ENCODE data around the gene GRM1. TPM values are rescaled to one million over a fixed set of nuclear protein-coding genes. Genes with fewer than 3 reads are reported as not detected.
A peak's percentile ranks its signal among the peaks of the same experiment; 100 is the strongest.

GRM1 gene
- total and polyA plus RNA-seq, 2 of the 4 experiments (the other 2 are of a cell fraction), result not detected

GRCh38 chr6:146433881-146434731, 405.2 kb downstream of the GRM1 start:
- no peaks in the 10 kb centered on the region for H3K36me3 ChIP-seq (ENCODE audit: control insufficient read depth, insufficient read depth, low read length)
- H3K9me3 ChIP-seq (ENCODE audit: control insufficient read depth, insufficient read depth, low read length), result no peaks in the 10 kb centered on the region
- no peak overlapping the region for H3K18ac ChIP-seq (ENCODE audit: low read depth, low read length)
- CTCF ChIA-PET, result no interaction called here
- no peak overlapping the region for H2BK15ac ChIP-seq (ENCODE audit: low read depth, low read length)
- no peak overlapping the region for H4K5ac ChIP-seq (ENCODE audit: low read depth, low read length)
- no TSS peak for BruUV-seq (replicated peaks)
- no peak for ATAC-seq (ENCODE audit: low read depth)
- intact Hi-C loops (cut with micrococcal nuclease) (no loop called here), dilution Hi-C loops (cut with HindIII; ENCODE audit: low sequenced_read_pairs, unreplicated experiment) (no loop called here), in situ Hi-C loops (cut with MboI; ENCODE audit: low sequenced_read_pairs) (no loop called here)
- H3K27me3 ChIP-seq (ENCODE audit: control insufficient read depth, insufficient read depth, low read length), result peaks cover 5% of the 10 kb centered on the region; the same call in 1 of the 2 replicates
- no peak overlapping the region for H2AK9ac ChIP-seq (replicated peaks; ENCODE audit: low read depth, low read length, poor library complexity)
- no peak overlapping the region for H3K4ac ChIP-seq (ENCODE audit: low read depth, low read length)
- H2BK5ac ChIP-seq (ENCODE audit: low read depth, low read length, poor library complexity, severe bottlenecking), result no peak overlapping the region
- H3K27ac ChIP-seq (ENCODE audit: insufficient read depth, low read length), result no peak overlapping the region
- no peak overlapping the region for H2BK120ac ChIP-seq (ENCODE audit: low read depth, low read length)
- H2BK20ac ChIP-seq (ENCODE audit: low read depth, low read length), result no peak overlapping the region
- H4K20me1 ChIP-seq (ENCODE audit: insufficient read depth, low read length), result no peaks in the 10 kb centered on the region
- DNase-seq, result no peak
- no peaks in the 10 kb centered on the region for H3K79me1 ChIP-seq (ENCODE audit: low read depth in 1 of 2, low read length in 2 of 2)
- H3K23ac ChIP-seq (ENCODE audit: low read depth, low read length), result no peak overlapping the region
- TF ChIP-seq MXI1 (IDR thresholded peaks at IDR 0.05; ENCODE audit: borderline replicate concordance, low read depth, low read length), result no peak
- TF ChIP-seq SMC3 (IDR thresholded peaks at IDR 0.05; ENCODE audit: low read depth, low read length), result no peak
- TF ChIP-seq NFE2L2 (IDR thresholded peaks at IDR 0.05; ENCODE audit: low read depth, low read length), result no peak
- no peak for TF ChIP-seq MAZ (IDR thresholded peaks at IDR 0.05; ENCODE audit: borderline replicate concordance, low read depth, low read length)
- no peak for TF ChIP-seq MAFK (IDR thresholded peaks at IDR 0.05; ENCODE audit: low read depth, low read length)
- no peak for TF ChIP-seq RCOR1 (IDR thresholded peaks at IDR 0.05; ENCODE audit: insufficient replicate concordance, low read length)
- no peaks in the 10 kb centered on the region for H3K9me1 ChIP-seq (ENCODE audit: insufficient read depth, low read length)
- POLR2A ChIA-PET (ENCODE audit: unreplicated experiment), result no interaction called here
- WGBS, 2 experiments (ENCODE audit: extremely low coverage in 2 of 2, insufficient read length in 1 of 2), result 0% methylated on average over 3 of the region's 59 CpGs; no CpG with 5 or more reads in 1 of the 2 experiments
- H3K14ac ChIP-seq (replicated peaks; ENCODE audit: low read depth, low read length), result no peak overlapping the region
- H4K91ac ChIP-seq (ENCODE audit: insufficient read depth, low read depth, low read length), result no peak overlapping the region
- H3K4me1 ChIP-seq (ENCODE audit: control insufficient read depth, insufficient read depth, low read length), result no peaks in the 10 kb centered on the region
- H2AFZ ChIP-seq (replicated peaks; ENCODE audit: low read length, poor library complexity), result peak overlapping the region; percentile 69
- peak overlapping the region; percentile 21 for H3K4me3 ChIP-seq (ENCODE audit: insufficient read depth, low read depth, low read length)
- peak overlapping the region; percentile 71 for H3K4me2 ChIP-seq (ENCODE audit: low read depth, low read length)
- no peak overlapping the region for H3K9ac ChIP-seq (ENCODE audit: low read depth, low read length)
- no peak overlapping the region for H2AK5ac ChIP-seq (ENCODE audit: low read depth, low read length)
- no peak overlapping the region for H3K56ac ChIP-seq (ENCODE audit: extremely low read depth, insufficient read depth, low read length)
- H4K8ac ChIP-seq (ENCODE audit: low read depth in 2 of 2, low read length in 2 of 2), result no peak overlapping the region

Measured in IMR-90 (cell line).